Gastrocnemius medialis (tissue), 4 donors: Measurements from ENCODE around the gene IL7R.

Experiments used
- POLR2A ChIP-seq, 2 donors: fragments of 450-650 bp; IDR thresholded peaks; one replicate each; pipeline ENCODE4 v1.6.1; 2017; ENCODE audit warnings: antibody characterized with exemption in 2 of 2, mild to moderate bottlenecking in 2 of 2, moderate library complexity in 2 of 2
- TF ChIP-seq, protein P1 (sequence below), 5 experiments: fragments of 450-650 bp in 3 of 5; fragments of 200-600 bp in 2 of 5; sonication (generic) in 2 of 5; IDR thresholded peaks in 4 of 5; conservative IDR thresholded peaks in 1 of 5; 1 replicate in 4 of 5; 2 replicates in 1 of 5; pipeline ENCODE4 v1.5.1; 2016 to 2019; ENCODE audit warnings: antibody characterized with exemption in 5 of 5, mild to moderate bottlenecking in 3 of 5, moderate library complexity in 3 of 5

DNA sequence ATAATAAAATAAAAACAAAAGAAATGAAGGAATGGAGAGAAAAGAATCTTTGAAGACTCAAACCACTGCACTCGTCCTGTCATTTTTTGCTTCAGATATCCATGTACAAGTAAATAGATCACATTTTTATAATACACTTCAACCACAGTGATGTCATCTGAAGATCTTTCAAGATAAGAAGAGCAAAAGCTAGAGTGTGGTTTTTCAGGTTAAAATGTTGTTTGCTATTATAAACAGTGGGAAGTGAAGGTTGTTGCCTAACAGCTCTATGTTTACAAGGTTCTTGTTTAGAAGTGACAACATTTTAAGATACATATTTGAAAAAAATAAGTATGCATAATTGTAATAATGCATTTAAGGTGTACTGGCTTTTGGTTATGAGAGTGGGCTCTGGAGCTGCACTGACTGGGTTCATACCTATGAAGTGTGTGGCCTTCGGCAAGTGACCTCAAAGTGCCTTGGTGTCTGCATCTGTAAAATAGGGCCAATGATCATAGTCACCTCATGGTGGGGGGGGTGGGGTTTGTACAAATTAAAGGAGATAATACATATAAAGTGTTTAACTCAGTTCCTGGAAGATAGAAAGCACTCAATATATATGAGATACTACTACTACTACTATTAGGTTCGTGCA, 45.5 kb upstream of the IL7R start:
- TF ChIP-seq, protein P1, sequence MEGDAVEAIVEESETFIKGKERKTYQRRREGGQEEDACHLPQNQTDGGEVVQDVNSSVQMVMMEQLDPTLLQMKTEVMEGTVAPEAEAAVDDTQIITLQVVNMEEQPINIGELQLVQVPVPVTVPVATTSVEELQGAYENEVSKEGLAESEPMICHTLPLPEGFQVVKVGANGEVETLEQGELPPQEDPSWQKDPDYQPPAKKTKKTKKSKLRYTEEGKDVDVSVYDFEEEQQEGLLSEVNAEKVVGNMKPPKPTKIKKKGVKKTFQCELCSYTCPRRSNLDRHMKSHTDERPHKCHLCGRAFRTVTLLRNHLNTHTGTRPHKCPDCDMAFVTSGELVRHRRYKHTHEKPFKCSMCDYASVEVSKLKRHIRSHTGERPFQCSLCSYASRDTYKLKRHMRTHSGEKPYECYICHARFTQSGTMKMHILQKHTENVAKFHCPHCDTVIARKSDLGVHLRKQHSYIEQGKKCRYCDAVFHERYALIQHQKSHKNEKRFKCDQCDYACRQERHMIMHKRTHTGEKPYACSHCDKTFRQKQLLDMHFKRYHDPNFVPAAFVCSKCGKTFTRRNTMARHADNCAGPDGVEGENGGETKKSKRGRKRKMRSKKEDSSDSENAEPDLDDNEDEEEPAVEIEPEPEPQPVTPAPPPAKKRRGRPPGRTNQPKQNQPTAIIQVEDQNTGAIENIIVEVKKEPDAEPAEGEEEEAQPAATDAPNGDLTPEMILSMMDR (IDR thresholded peaks at IDR 0.05 in 4 of 5, conservative IDR thresholded peaks at IDR 0.05 in 1 of 5), result no peak
- TF ChIP-seq POLR2A (IDR thresholded peaks at IDR 0.05), result no peak
